Measurements from ENCODE around the gene COP1. TPM values are rescaled to one million over a fixed set of nuclear protein-coding genes. Genes with fewer than 3 reads are reported as not detected.

Gene COP1
- total RNA-seq = 64.8 and 73.1 TPM in 2 replicates

GRCh38 chr1:176206961-176207902, at the start of gene COP1:
Gene COP1 (minus strand): TSS chr1:176207286. CDS start chr1:176206978, 308 bp downstream.
- no peaks in the 10 kb centered on the region for H3K36me3 ChIP-seq (ENCODE audit: insufficient read depth, low read length)
- no peaks in the 10 kb centered on the region for H3K9me3 ChIP-seq (ENCODE audit: low read depth, low read length)
- H3K4me2 ChIP-seq (ENCODE audit: insufficient read depth, low read length) = peak within 1 kb of the TSS; percentile 97
- H3K79me2 ChIP-seq (ENCODE audit: insufficient read depth, low read length) = peaks cover 50% of the 10 kb centered on the region
- no peak for TF ChIP-seq CTCF (IDR thresholded peaks at IDR 0.05; ENCODE audit: extremely low read depth, low read depth, low read length)
- peaks cover 22% of the 10 kb centered on the region for H3K4me1 ChIP-seq (ENCODE audit: insufficient read depth, low read length)
- peak within 1 kb of the TSS; percentile 93 for H3K4me3 ChIP-seq (ENCODE audit: insufficient read depth, low read length)
- peaks cover 37% of the 10 kb centered on the region for H4K20me1 ChIP-seq (ENCODE audit: insufficient read depth, low read length)
- peak within 1 kb of the TSS; percentile 98 for H2AFZ ChIP-seq (ENCODE audit: low read length)
- H3K27me3 ChIP-seq (ENCODE audit: insufficient read depth, low read length) = no peaks in the 10 kb centered on the region
- DNase-seq (ENCODE audit: insufficient read length, low spot score, missing footprints) = peak; percentile 98
- H3K27ac ChIP-seq (ENCODE audit: low read depth, low read length) = peak within 1 kb of the TSS; percentile 83

- Histone ChIP-seq H3K4me1 (ENCODE audit: insufficient read depth, low read length) (no peaks in the 10 kb centered on the region), H3K36me3 (ENCODE audit: insufficient read depth, low read length) (no peaks in the 10 kb centered on the region), H3K4me2 (ENCODE audit: insufficient read depth, low read length) (no peak overlapping the region), H3K27me3 (ENCODE audit: insufficient read depth, low read length) (no peaks in the 10 kb centered on the region), H3K79me2 (ENCODE audit: insufficient read depth, low read length) (no peaks in the 10 kb centered on the region), H3K4me3 (ENCODE audit: insufficient read depth, low read length) (no peak overlapping the region), H3K27ac (ENCODE audit: low read depth, low read length) (no peak overlapping the region), H4K20me1 (ENCODE audit: insufficient read depth, low read length) (no peaks in the 10 kb centered on the region), H2AFZ (ENCODE audit: low read length) (no peak overlapping the region), H3K9me3 (ENCODE audit: low read depth, low read length) (no peaks in the 10 kb centered on the region)
- DNase-seq (ENCODE audit: insufficient read length, low spot score, missing footprints) = no peak
- no peak for TF ChIP-seq CTCF (IDR thresholded peaks at IDR 0.05; ENCODE audit: extremely low read depth, low read depth, low read length)
Observed at GRCh38 chr1:176252191-176252590, 45.1 kb upstream of the COP1 start.

- TF ChIP-seq CTCF (IDR thresholded peaks at IDR 0.05; ENCODE audit: extremely low read depth, low read depth, low read length) = no peak
- Histone ChIP-seq H3K79me2 (ENCODE audit: insufficient read depth, low read length) (no peaks in the 10 kb centered on the region), H4K20me1 (ENCODE audit: insufficient read depth, low read length) (no peaks in the 10 kb centered on the region), H3K27me3 (ENCODE audit: insufficient read depth, low read length) (no peaks in the 10 kb centered on the region), H3K27ac (ENCODE audit: low read depth, low read length) (peak overlapping the region; percentile 51), H3K4me3 (ENCODE audit: insufficient read depth, low read length) (no peak overlapping the region), H3K4me1 (ENCODE audit: insufficient read depth, low read length) (peaks cover 24% of the 10 kb centered on the region), H3K9me3 (ENCODE audit: low read depth, low read length) (no peaks in the 10 kb centered on the region), H2AFZ (ENCODE audit: low read length) (no peak overlapping the region), H3K4me2 (ENCODE audit: insufficient read depth, low read length) (no peak overlapping the region), H3K36me3 (ENCODE audit: insufficient read depth, low read length) (no peaks in the 10 kb centered on the region)
- no peak for DNase-seq (ENCODE audit: insufficient read length, low spot score, missing footprints)
Observed at GRCh38 chr1:176244851-176245250, 37.8 kb upstream of the COP1 start.

- DNase-seq (ENCODE audit: insufficient read length, low spot score, missing footprints) = no peak
- Histone ChIP-seq H3K79me2 (ENCODE audit: insufficient read depth, low read length) (no peaks in the 10 kb centered on the region), H3K27me3 (ENCODE audit: insufficient read depth, low read length) (no peaks in the 10 kb centered on the region), H3K27ac (ENCODE audit: low read depth, low read length) (peak overlapping the region; percentile 51), H4K20me1 (ENCODE audit: insufficient read depth, low read length) (no peaks in the 10 kb centered on the region), H3K36me3 (ENCODE audit: insufficient read depth, low read length) (no peaks in the 10 kb centered on the region), H3K9me3 (ENCODE audit: low read depth, low read length) (no peaks in the 10 kb centered on the region), H3K4me1 (ENCODE audit: insufficient read depth, low read length) (peaks cover 24% of the 10 kb centered on the region), H3K4me2 (ENCODE audit: insufficient read depth, low read length) (peak overlapping the region; percentile 25), H3K4me3 (ENCODE audit: insufficient read depth, low read length) (no peak overlapping the region), H2AFZ (ENCODE audit: low read length) (peak overlapping the region; percentile 40)
- no peak for TF ChIP-seq CTCF (IDR thresholded peaks at IDR 0.05; ENCODE audit: extremely low read depth, low read depth, low read length)
Observed at GRCh38 chr1:176243746-176244145, 36.7 kb upstream of the COP1 start.

Measured in osteoblast (primary cell).